Islet of Langerhans (tissue), 1 donor: ENCODE results near the gene CHST7.

Experiments used
- FAIRE-seq: peaks from one replicate; lab custom pipeline; 2011; peaks lifted over from hg19 to GRCh38; lab: Jason Lieb, UNC

Gene CHST7

DNA sequence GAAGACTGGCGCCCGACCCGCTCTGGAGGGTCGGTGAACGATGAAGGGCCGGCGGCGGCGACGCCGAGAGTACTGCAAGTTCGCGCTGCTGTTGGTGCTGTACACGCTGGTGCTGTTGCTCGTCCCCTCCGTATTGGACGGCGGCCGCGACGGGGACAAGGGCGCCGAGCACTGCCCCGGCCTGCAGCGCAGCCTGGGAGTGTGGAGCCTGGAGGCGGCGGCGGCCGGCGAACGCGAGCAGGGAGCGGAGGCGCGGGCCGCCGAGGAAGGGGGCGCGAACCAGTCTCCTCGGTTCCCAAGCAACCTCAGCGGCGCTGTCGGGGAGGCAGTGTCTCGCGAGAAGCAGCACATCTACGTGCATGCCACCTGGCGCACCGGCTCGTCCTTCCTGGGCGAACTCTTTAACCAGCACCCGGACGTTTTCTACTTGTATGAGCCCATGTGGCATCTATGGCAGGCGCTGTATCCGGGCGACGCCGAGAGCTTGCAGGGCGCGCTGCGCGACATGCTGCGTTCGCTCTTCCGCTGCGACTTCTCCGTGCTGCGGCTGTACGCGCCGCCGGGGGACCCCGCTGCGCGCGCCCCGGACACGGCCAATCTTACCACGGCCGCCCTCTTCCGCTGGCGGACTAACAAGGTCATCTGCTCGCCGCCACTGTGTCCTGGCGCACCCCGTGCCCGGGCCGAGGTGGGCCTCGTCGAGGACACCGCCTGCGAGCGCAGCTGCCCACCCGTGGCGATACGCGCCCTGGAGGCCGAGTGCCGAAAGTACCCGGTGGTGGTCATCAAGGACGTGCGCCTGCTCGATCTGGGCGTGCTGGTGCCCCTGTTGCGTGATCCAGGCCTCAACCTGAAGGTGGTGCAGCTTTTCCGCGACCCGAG, 568 bp downstream of the CHST7 start:
- FAIRE-seq, result no peak

- no peak for FAIRE-seq
These were observed 1.3 kb downstream of the CHST7 start for GRCh38 chrX:46574774-46575381.

- no peak for FAIRE-seq
These were observed 2.0 kb downstream of the CHST7 start for GRCh38 chrX:46575586-46575985.

GRCh38 chrX:46575991-46576392, 2.4 kb downstream of the CHST7 start:
- no peak for FAIRE-seq

DNA sequence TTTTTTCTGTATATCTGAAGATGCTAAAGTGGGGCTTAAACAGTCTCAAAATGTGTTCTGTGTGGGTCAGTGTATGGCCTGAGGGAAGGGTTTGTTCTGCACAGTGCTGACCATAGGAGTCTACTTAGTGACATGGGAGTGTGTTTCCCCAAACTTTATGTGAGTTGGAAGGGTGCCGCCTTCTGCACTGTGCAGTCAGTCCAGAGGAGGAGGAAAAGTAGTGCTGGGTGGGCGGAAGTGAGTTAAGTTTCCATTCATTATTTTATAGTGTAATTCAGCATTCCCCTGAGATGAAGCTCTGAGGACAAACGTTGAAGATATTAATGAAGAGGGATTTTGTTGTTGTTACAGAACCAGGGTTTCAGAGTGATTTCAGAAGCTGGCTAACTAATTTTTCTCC, 2.9 kb downstream of the CHST7 start:
- no peak for FAIRE-seq

- no peak for FAIRE-seq
These were observed 3.8 kb downstream of the CHST7 start for GRCh38 chrX:46577221-46578005.

GRCh38 chrX:46579250-46579649, 5.7 kb downstream of the CHST7 start:
- no peak for FAIRE-seq

GRCh38 chrX:46580613-46581012, 7.0 kb downstream of the CHST7 start:
- no peak for FAIRE-seq

DNA sequence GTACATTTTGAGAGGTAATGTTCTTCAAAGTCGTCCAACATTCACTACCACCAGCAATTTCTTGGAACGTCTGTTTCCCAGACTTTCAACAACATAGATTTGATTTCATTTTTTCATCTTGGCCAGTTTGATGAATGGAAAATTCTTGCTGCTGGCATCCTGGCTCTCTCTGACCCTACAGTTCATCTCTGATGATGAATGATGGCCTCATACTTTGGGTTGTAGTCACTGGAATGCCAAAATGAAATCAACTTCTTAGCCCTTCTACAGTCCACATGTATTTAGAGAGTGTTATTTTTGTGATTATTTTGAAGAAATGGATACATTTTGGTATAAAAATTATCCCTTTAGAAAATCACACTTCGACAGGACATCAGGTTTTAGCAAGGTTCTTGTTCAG, 8.8 kb downstream of the CHST7 start:
- no peak for FAIRE-seq

- FAIRE-seq, result no peak
These were observed 9.4 kb downstream of the CHST7 start for GRCh38 chrX:46582966-46583365.

DNA sequence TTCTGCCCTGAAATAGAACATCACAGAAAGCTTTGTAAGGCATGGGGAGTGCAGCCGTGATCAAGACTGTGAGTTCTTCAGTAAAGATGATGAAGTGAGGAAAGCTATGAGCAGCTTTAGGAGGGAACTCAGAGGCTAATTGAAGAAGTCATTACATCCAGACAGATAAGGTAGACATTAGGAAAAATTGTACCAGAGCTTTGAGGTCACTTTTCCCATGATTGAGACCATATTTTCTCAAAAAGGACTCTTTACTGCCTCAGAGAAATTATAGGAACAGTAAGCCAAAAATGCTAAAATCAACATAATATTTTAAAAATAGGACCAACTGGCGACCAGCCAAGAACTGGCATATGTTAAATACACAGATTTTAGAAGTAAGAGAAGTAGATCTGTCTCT, 11.2 kb downstream of the CHST7 start:
- no peak for FAIRE-seq

GRCh38 chrX:46587158-46587557, 13.6 kb downstream of the CHST7 start:
- FAIRE-seq, result no peak

DNA sequence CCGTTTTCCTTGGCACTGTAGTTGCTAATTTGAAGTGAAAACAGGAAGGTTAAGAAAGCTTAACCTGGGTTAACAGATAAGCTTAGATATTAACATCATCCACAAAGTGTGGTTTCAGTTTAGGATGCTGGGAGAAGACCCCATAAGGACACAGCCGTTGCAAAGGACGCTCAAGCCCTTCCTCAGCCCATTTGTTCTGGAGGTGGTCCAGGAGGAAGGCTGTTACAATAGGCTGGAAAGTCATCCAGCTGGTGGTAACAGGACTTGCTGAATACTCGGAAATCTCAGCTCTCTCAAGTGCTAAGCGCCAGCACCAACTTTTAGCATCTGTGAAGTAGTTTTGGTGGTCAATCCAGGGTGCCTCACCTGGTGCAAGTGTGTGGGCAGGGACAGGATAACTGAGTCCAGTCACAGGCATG, 14.2 kb downstream of the CHST7 start:
- no peak for FAIRE-seq

DNA sequence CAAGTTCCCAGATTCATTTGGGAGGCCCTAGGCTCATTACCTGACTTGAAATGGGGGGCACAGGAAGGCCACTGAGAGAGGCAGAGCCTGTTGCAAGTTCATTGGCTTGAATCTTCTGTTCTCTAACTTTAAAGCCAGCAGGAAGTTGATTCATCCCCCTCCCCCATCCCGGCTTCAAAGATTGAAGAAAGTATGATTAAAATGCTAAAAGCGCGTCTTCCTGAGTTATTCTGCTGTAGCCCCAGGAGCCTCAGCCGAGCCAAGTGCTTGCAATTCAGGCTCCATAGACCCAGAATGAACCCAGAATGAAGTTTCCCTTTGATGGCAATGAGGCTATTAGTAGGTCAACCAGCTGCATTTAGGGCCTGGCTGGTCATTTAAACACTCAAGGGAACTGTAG, 14.7 kb downstream of the CHST7 start:
- no peak for FAIRE-seq

DNA sequence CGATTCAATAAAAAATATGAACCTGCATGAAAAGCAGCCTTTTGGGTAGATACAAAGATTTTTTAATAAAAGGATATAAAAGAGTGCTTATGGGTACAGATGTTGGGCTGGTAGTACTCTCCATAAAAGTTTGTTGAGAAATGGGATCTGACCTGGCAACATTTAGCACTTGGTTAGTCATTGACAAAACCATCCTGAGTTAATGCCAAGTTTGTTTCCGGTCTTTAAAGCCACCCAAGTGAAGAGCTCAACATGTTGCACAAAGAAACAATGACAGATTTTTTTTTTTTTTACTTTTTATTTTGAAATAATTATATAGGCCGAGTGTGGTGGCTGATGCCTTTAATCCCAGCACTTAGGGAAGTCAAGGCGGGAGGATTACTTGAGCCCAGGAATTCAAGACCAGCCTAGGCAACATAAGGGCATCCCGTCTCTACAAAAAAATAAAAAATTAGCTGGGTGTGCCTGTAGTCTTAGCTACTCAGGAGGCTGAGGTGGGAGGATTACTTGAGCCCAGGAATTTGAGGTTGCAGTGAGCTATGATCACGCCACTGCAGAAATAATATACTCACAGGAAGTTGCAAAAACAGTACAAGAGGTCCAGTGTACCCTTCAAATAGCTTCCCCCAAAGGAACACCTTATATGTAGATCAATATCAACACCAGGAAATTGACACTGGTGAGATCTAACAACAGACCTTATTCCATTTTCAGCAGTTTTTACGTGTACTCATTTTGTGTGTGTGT, 16.6 kb downstream of the CHST7 start:
- FAIRE-seq, result no peak

- FAIRE-seq, result no peak
These were observed 21.5 kb downstream of the CHST7 start for GRCh38 chrX:46595084-46595483.

DNA sequence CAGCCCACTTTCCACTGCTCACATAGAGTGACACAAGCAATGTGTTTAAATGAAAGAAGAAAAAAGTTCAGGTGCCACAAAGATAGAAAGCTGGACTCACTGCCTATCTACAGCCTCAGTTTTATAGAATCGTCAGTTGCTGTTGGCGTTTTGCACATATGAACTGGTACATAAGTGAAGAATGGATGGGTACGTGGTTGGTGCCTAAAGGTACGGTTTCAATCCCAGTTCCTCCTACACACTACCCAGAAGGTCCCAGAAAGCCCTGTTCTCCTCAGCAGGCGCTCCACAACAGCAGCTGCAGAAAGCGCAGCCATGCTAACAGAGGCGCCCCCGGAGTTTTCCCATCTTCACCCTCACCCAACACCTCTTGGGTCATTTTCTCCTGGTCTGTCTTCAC, 23.6 kb downstream of the CHST7 start:
- no peak for FAIRE-seq

DNA sequence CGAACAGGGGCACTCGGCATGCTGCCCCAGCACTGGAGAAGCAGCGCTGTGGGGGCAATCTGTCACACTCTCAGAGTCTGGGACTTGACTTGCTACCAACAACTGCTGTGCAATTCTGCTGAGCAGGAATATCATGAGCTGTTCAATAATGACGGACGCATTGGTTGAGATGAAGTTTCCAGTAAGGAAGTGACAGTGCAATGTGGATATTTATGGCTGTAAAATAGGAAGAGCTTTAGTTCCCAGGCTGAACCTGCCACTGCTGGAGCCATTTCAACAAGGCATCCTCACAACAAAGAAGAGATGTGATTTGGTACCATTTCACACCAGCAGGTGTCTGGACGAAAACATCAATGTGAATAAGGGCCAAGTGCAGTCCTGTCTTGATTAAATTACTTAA, 24.2 kb downstream of the CHST7 start:
- FAIRE-seq, result no peak

DNA sequence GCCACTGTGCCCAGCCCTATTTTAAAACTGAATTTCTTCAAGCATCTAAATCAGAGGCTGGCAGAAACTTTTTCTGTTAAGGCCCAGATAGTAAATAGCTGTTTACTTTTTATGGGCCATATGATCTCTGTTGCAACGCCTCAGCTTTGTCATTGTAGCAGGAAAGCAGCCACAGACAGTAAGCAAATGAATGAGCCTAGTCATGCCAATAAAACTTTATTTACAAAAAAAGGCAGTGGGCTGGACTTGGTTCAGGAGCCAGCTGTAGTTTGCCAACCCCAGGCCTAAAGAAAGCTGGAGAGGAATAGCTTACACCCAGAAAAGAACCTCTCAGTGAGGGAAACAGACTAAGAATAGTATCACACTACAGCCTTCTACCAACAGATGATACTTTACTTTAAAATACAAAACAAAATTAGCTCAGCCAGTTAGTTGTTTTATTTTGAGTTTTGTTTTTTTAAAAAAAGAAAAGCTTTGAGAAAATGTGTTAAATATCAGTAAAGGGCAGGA, 25.5 kb downstream of the CHST7 start:
- no peak for FAIRE-seq

DNA sequence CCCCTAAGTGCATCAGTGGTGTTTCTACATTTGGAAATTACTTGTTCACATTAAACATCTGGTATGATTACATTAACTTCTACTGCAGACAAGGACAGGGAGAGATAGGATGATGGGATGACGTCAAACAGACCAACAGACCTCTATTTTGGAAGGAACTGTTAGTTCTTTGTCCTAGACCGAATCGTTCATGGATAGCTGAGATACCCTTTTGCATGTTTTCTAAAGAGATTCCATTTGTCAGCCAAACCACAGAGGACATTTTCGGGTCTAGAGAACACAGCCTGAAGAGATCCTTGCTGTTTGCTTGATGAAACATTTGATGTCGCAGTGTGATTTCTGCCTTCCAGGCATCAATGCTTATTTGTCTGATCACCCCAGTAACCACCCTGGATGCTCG, 27.7 kb downstream of the CHST7 start:
- no peak for FAIRE-seq

GRCh38 chrX:46602468-46603102, 29.0 kb downstream of the CHST7 start:
- no peak for FAIRE-seq

- no peak for FAIRE-seq
These were observed 34.4 kb downstream of the CHST7 start for GRCh38 chrX:46607916-46608315.
